Breast epithelium (tissue), 4 donors: ENCODE data around the gene NGDN. TPM values are rescaled to one million over a fixed set of nuclear protein-coding genes. Genes with fewer than 3 reads are reported as not detected.
A peak's percentile ranks its signal among the peaks of the same experiment; 100 is the strongest.
"Not testable (repeated sequence)": the region's sequence is repeated elsewhere in the genome, so short reads cannot be mapped to it uniquely, and the experiment has no call there.

Experiments used
- DNase-seq, 2 donors: peaks; one replicate each; pipeline ENCODE4 v3.0.0-alpha.2; 2019; ENCODE audit warnings: low spot score in 2 of 2
- H3K27ac ChIP-seq, 2 donors: fragments of 200-600 bp; sonication (generic) in 1 of 2; one replicate each; pipeline ENCODE4 v1.5.1; 2016 to 2019; ENCODE audit warnings: mild to moderate bottlenecking in 1 of 2
- H3K27me3 ChIP-seq, 2 donors: fragments of 200-600 bp; sonication (generic) in 1 of 2; one replicate each; pipeline versions ENCODE4 v1.5.1 to v1.6.0; 2017 to 2019; ENCODE audit warnings: control low read depth in 1 of 2, mild to moderate bottlenecking in 1 of 2
- H3K36me3 ChIP-seq: fragments of 200-600 bp; one replicate; pipeline ENCODE4 v1.5.1; 2019
- H3K4me1 ChIP-seq, 2 donors: fragments of 200-600 bp; sonication (generic); one replicate each; pipeline ENCODE4 v1.5.1; 2016 to 2019; ENCODE audit warnings: control low read depth in 1 of 2
- H3K4me3 ChIP-seq, 3 donors: fragments of 200-600 bp; sonication (generic); 1 replicate in 2 of 3; 2 replicates in 1 of 3; pipeline ENCODE4 v1.5.1; 2016 to 2019; ENCODE audit warnings: mild to moderate bottlenecking in 3 of 3, moderate library complexity in 2 of 3
- H3K9me3 ChIP-seq, 2 donors: fragments of 200-600 bp; sonication (generic) in 1 of 2; one replicate each; pipeline ENCODE4 v1.5.1; 2016 to 2019; ENCODE audit warnings: control low read depth in 1 of 2
- CTCF ChIP-seq, 3 donors: fragments of 450-650 bp; IDR thresholded peaks; one replicate each; pipeline ENCODE4 v1.5.1; 2016 to 2017; ENCODE audit warnings: antibody characterized with exemption in 3 of 3, mild to moderate bottlenecking in 3 of 3, moderate library complexity in 3 of 3
- POLR2A ChIP-seq: fragments of 450-650 bp; IDR thresholded peaks from one replicate; pipeline ENCODE4 v1.6.1; 2016; ENCODE audit warnings: antibody characterized with exemption, mild to moderate bottlenecking, moderate library complexity
- POLR2AphosphoS5 ChIP-seq, 3 donors: sonication (generic); formaldehyde crosslinking; IDR thresholded peaks; one replicate each; pipeline ENCODE4 v1.6.1; 2017; ENCODE audit warnings: antibody characterized with exemption in 3 of 3
- intact Hi-C: fragments of 100-400 bp; cut with DNase I; formaldehyde crosslinking; loops from one replicate; pipeline ENCODE4 v1.15.1; 2023; ENCODE audit warnings: low total_unique reads
- total RNA-seq, 3 donors: library from RNA; depleted of rRNA; stranded (reverse); fragments of >200 nt; gene quantifications; one replicate each; pipeline ENCODE4 v1.1.0, GENCODE V29; 2016

NGDN gene
- total RNA-seq: 10 to 100 TPM; 39.8 to 58.8 (median 42.3) TPM

GRCh38 chr14:23469127-23469905 lies at the start of gene NGDN:
TSS of gene NGDN (plus strand) at chr14:23469703. CDS start at chr14:23469716, 13 bp downstream.
- DNase-seq: peak; percentile 91 to 98
- Histone ChIP-seq H3K27me3 (no peaks in the 10 kb centered on the region), H3K4me3 (peak within 1 kb of the TSS; percentile 82 to 91 (median 87)), H3K4me1 (peaks cover 0 to 5% of the 10 kb centered on the region in 2 donors), H3K27ac (peak within 1 kb of the TSS; percentile 84 to 89), H3K36me3 (no peaks in the 10 kb centered on the region), H3K9me3 (no peaks in the 10 kb centered on the region)
- intact Hi-C loops: no loop called here
- TF ChIP-seq POLR2A: peak; percentile 49
- peak; percentile 93 to 96 (median 95) for TF ChIP-seq CTCF (IDR thresholded peaks at IDR 0.05)
- TF ChIP-seq POLR2AphosphoS5 (IDR thresholded peaks at IDR 0.05): peak; percentile 83 to 96 (median 86)

GRCh38 chr14:23421594-23421993 lies 47.9 kb upstream of the NGDN start:
- intact Hi-C loops: no loop called here
- TF ChIP-seq POLR2A (no peak), CTCF (IDR thresholded peaks at IDR 0.05) (no peak), POLR2AphosphoS5 (IDR thresholded peaks at IDR 0.05) (no peak)
- H3K9me3 ChIP-seq: no peaks in the 10 kb centered on the region
- H3K36me3 ChIP-seq: no peaks in the 10 kb centered on the region
- H3K27me3 ChIP-seq: no peaks in the 10 kb centered on the region
- H3K27ac ChIP-seq: no peak overlapping the region
- no peak for DNase-seq
- no peaks in the 10 kb centered on the region for H3K4me1 ChIP-seq
- H3K4me3 ChIP-seq: no peak overlapping the region

GRCh38 chr14:23423657-23424056 lies 45.8 kb upstream of the NGDN start:
- H3K4me3 ChIP-seq: no peak overlapping the region
- H3K36me3 ChIP-seq: no peaks in the 10 kb centered on the region
- TF ChIP-seq POLR2AphosphoS5 (IDR thresholded peaks at IDR 0.05): no peak
- TF ChIP-seq CTCF (IDR thresholded peaks at IDR 0.05): no peak
- no peak for TF ChIP-seq POLR2A
- DNase-seq: no peak
- H3K27ac ChIP-seq: no peak overlapping the region
- no peaks in the 10 kb centered on the region for H3K4me1 ChIP-seq
- intact Hi-C loops: no loop called here
- no peaks in the 10 kb centered on the region for H3K9me3 ChIP-seq
- no peaks in the 10 kb centered on the region for H3K27me3 ChIP-seq

DNA sequence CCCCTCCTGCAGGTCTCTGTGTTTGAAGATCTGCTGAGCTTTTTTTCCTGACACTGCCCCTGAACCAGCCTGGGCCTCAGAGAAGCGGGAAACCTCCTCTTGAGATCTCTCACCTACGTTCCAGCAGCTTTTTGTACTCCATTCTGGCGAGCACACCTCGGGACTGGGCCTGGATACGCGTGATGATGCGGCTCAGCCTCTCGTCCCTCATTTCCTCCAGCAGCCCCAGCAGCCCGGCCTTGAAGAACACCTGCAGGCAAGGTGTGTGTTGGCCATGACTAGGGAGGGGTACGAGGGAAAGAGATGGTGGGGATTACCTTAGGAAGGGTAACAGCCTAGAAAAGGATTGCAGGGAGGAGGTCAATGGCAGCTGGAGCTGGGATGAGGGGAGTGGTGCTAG lies 44.3 kb upstream of the NGDN start:
- H3K27ac ChIP-seq: no peak overlapping the region
- H3K36me3 ChIP-seq: no peaks in the 10 kb centered on the region
- H3K9me3 ChIP-seq: no peaks in the 10 kb centered on the region
- TF ChIP-seq CTCF (IDR thresholded peaks at IDR 0.05) (no peak), POLR2A (no peak), POLR2AphosphoS5 (IDR thresholded peaks at IDR 0.05) (no peak)
- intact Hi-C loops: no loop called here
- H3K4me3 ChIP-seq: no peak overlapping the region
- H3K27me3 ChIP-seq: no peaks in the 10 kb centered on the region
- H3K4me1 ChIP-seq: no peaks in the 10 kb centered on the region
- DNase-seq: no peak

DNA sequence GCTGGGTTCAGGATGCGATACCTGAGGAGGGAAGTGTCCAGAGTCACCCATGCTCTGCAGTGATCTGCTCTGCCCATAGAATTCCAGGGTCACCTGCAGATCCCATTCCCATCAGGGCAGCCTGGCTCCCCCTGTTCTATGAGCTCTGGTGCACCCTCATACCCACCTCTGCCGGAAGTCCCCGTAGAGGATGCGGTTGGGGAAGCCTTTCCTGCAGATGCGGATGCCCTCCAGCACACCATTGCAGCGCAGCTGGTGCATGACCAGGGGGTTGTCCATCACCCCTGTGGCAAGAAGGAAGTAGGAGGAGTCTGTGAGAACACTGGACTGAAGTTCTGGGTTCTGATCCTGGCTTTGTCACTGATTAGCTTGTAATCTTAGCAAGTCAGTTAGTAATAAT lies 43.7 kb upstream of the NGDN start:
- H3K27me3 ChIP-seq, H3K4me1 ChIP-seq, H3K27ac ChIP-seq, H3K36me3 ChIP-seq, DNase-seq, intact Hi-C loops, H3K9me3 ChIP-seq, H3K4me3 ChIP-seq: not testable (repeated sequence)
